ENCODE data around the gene PGBD5. TPM values are rescaled to one million over a fixed set of nuclear protein-coding genes. Genes with fewer than 3 reads are reported as not detected.

The PGBD5 gene
- total RNA-seq, 2 donors from 2014 or later = 2.6 to 4.3 TPM

- no peak for TF ChIP-seq CTCF (IDR thresholded peaks at IDR 0.05)
- TF ChIP-seq POLR2A (IDR thresholded peaks at IDR 0.05) = no peak
- intact Hi-C loops (cut with DNase I) = no loop called here
- ATAC-seq = no peak
- Histone ChIP-seq H3K9me3 (no peaks in the 10 kb centered on the region), H3K36me3 (replicated peaks in 1 of 2; ENCODE audit: insufficient read depth in 1 of 2, low read depth in 2 of 2) (peaks cover 0 to 4% of the 10 kb centered on the region in 2 donors), H3K4me1 (peaks cover 1% of the 10 kb centered on the region), H3K27me3 (no peaks in the 10 kb centered on the region), H3K4me3 (no peak overlapping the region), H3K27ac (no peak overlapping the region)
- WGBS, 2 donors = 94% methylated on average over 28 to 29 of the region's 29 CpGs
- no peak for DNase-seq
Measured at GRCh38 chr1:230332575-230333066, 93.5 kb downstream of the PGBD5 start.

GRCh38 chr1:230332061-230332460 is 94.1 kb downstream of the PGBD5 start:
- TF ChIP-seq POLR2A (IDR thresholded peaks at IDR 0.05) (no peak), CTCF (IDR thresholded peaks at IDR 0.05) (no peak)
- ATAC-seq = no peak
- Histone ChIP-seq H3K9me3 (no peaks in the 10 kb centered on the region), H3K27ac (no peak overlapping the region), H3K36me3 (replicated peaks in 1 of 2; ENCODE audit: insufficient read depth in 1 of 2, low read depth in 2 of 2) (peaks cover 0 to 4% of the 10 kb centered on the region in 2 donors), H3K27me3 (no peaks in the 10 kb centered on the region), H3K4me1 (peaks cover 7% of the 10 kb centered on the region), H3K4me3 (no peak overlapping the region)
- DNase-seq = no peak
- WGBS, 2 donors = 89 to 92% methylated on average over 8 of the region's 8 CpGs
- intact Hi-C loops (cut with DNase I) = no loop called here

GRCh38 chr1:230330157-230330556 is 96.0 kb downstream of the PGBD5 start:
- TF ChIP-seq POLR2A (IDR thresholded peaks at IDR 0.05) = no peak
- no peak overlapping the region for H3K4me3 ChIP-seq
- H3K4me1 ChIP-seq = peaks cover 11% of the 10 kb centered on the region
- 92 to 93% methylated on average over 7 of the region's 7 CpGs for WGBS, 2 donors
- intact Hi-C loops (cut with DNase I) = no loop called here
- no peaks in the 10 kb centered on the region for H3K9me3 ChIP-seq
- DNase-seq (no peak), ATAC-seq (no peak)
- H3K27me3 ChIP-seq = no peaks in the 10 kb centered on the region
- H3K36me3 ChIP-seq (replicated peaks in 1 of 2; ENCODE audit: insufficient read depth in 1 of 2, low read depth in 2 of 2) = peaks cover 0 to 4% of the 10 kb centered on the region in 2 donors
- no peak overlapping the region for H3K27ac ChIP-seq

- Histone ChIP-seq H3K4me1 (peaks cover 11% of the 10 kb centered on the region), H3K4me3 (no peak overlapping the region), H3K9me3 (no peaks in the 10 kb centered on the region), H3K27me3 (no peaks in the 10 kb centered on the region), H3K27ac (no peak overlapping the region), H3K36me3 (replicated peaks in 1 of 2; ENCODE audit: insufficient read depth in 1 of 2, low read depth in 2 of 2) (peaks cover 0 to 7% of the 10 kb centered on the region in 2 donors)
- DNase-seq (no peak), ATAC-seq (no peak)
- intact Hi-C loops (cut with DNase I) = no loop called here
- no peak for TF ChIP-seq CTCF (IDR thresholded peaks at IDR 0.05)
- TF ChIP-seq POLR2A (IDR thresholded peaks at IDR 0.05) = no peak
- 90 to 95% methylated on average over 7 of the region's 7 CpGs for WGBS, 2 donors
Measured at GRCh38 chr1:230328342-230329015, 97.7 kb downstream of the PGBD5 start.

- Histone ChIP-seq H3K27me3 (no peaks in the 10 kb centered on the region), H3K27ac (no peak overlapping the region), H3K4me3 (no peak overlapping the region), H3K36me3 (replicated peaks in 1 of 2; ENCODE audit: insufficient read depth in 1 of 2, low read depth in 2 of 2) (peaks cover 0 to 8% of the 10 kb centered on the region in 2 donors), H3K9me3 (no peaks in the 10 kb centered on the region), H3K4me1 (peaks cover 11% of the 10 kb centered on the region)
- DNase-seq (no peak), ATAC-seq (no peak)
- no peak for TF ChIP-seq CTCF (IDR thresholded peaks at IDR 0.05)
- TF ChIP-seq POLR2A (IDR thresholded peaks at IDR 0.05) = no peak
- intact Hi-C loops (cut with DNase I) = no loop called here
- WGBS, 2 donors = 91 to 96% methylated on average over 9 of the region's 9 CpGs
Measured at GRCh38 chr1:230327892-230328284, 98.2 kb downstream of the PGBD5 start.
